Hematopoietic multipotent progenitor cell treated with erythropoietin and hydrocortisone succinate and interleukin-3 and kit ligand, for 8 days (in vitro differentiated cells): ENCODE measurements around the gene NANOS3.
"Not testable (repeated sequence)": the region's sequence is repeated elsewhere in the genome, so short reads cannot be mapped to it uniquely, and the experiment has no call there.

Experiments
- DNase-seq: peaks from one replicate; pipeline ENCODE4 v3.0.0-alpha.2; 2015

The NANOS3 gene

DNA sequence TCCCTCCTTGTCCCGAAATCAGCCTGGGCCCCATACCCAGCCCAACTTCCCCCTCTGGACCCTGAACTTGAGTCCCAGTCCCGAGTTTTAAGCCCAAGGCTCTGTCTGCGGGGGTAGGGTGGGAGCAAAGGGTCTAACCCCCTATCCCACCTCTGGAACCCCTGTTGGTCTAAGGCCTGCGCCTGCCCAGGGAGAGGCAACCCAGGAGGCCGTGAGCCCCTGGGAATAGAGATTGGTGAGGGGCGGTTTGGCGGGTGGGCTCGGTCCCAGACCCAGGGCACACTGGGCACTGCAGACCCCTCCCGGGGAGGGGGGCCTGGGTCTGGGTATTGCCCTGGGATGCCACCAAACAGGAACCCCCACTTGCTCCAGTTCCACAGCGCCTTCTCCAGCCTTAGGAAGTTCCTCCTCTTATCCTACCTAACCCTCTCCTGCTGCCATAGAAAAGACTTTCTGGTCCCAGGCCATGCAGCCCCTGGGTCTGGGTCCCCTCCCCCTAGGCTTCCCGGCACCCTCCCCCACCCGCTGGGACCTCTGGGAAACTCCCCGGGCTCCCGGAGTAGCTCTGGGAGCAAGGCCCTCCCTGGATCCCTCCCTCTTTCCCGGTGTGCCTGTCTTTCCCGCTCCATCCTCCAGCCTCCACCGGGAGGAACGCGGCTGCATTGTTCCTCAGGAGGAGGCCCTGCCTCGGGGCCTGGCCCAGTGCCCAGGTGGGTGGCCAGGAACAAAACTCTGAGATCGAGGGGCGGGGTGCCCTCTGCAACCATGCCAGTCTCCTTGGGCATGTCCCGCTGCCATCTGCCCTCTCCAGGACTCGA, 33.6 kb upstream of the NANOS3 start:
- peak; percentile 52 for DNase-seq

DNA sequence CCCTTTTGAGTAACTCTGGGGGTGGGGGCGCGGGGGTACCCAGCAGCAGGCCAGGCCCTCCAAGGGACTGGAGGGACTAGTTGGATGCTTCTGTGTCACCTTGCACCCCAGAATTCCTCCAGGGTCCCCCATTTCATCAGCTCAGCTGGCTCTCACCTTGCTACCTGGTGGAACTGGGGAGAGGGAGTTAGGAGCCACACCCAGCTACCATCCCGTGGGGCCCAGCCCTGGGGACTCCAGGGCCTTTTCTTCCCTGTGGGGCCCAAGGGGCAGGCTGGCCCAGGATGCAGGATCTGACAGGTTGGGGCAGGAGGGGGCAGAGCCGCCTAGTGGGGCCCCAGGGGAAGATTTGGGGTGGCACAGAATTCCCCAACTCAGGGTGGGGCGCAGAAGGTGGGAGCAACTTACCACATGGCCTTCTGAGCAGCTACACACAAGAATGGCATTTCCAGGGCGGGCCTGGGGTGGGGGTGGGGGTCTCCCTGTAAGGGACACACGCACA, 32.8 kb upstream of the NANOS3 start:
- no peak for DNase-seq

GRCh38 chr19:13846557-13847406, 30.2 kb upstream of the NANOS3 start:
- DNase-seq, result peak; percentile 86

- DNase-seq, result peak; percentile 81
Observed at GRCh38 chr19:13847407-13848339, 29.3 kb upstream of the NANOS3 start.

- DNase-seq, result no peak
Observed at GRCh38 chr19:13848340-13848677, 28.6 kb upstream of the NANOS3 start.

- DNase-seq, result no peak
Observed at GRCh38 chr19:13848798-13849676, 27.9 kb upstream of the NANOS3 start.

GRCh38 chr19:13849991-13850909, 26.7 kb upstream of the NANOS3 start:
- DNase-seq, result peak; percentile 68

DNA sequence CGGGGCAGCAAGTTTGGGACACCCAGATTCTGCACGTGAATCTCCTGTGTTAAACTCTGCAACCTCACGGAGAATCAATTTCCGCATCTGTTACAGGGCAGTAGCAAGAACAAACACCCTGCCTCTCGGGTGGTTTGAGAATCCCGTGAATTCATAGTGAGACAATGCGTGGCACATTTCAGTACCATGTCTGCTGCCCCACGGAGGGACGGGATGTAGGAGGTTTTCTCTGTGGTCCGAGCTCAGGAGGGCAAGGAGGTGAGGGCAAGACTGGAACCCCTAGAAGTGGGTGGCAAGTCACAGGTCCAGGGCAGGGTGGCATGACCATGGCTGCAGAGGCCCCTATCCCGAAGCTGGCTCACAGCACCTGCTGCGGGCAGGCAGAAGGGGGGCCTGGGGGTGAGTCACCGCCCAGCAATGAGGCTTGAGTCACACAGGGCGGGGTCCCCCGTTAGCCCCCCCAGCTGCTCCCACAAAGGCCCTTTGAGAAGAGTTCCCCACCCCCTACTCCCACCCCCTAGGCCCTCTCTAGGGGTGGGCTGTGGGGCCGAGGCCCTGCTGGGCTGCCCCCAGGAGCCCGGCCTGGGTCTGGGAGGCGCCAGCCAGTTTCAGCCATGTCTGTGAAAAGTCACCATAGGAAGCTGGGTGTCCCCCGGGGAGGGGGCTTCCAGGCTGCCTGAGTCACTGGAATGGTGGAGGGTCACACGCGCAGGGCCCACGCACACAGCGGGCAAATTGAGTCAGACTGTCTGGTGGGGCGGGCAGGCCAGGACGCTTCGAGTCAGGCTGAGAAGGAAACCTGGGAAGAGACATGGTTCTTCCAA, 25.8 kb upstream of the NANOS3 start:
- peak; percentile 64 for DNase-seq

DNA sequence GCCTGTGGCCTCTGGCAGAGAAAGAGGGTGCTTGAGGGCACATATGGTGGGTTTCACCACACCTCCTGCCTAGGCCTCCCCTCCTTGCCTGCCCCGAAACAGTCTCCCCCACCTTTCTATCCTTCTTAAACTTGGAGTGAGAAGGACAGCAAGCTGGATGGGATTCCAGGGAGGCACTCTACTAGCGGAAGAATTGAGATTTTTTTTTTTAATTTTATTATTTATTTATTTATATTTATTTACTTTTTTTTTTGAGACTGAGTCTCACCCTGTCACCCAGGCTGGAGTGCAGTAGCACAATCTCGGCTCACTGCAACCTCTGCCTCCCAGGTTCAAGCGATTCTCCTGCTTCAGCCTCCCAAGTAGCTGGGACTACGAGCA, 25.2 kb upstream of the NANOS3 start:
- DNase-seq, result not testable (repeated sequence)

DNA sequence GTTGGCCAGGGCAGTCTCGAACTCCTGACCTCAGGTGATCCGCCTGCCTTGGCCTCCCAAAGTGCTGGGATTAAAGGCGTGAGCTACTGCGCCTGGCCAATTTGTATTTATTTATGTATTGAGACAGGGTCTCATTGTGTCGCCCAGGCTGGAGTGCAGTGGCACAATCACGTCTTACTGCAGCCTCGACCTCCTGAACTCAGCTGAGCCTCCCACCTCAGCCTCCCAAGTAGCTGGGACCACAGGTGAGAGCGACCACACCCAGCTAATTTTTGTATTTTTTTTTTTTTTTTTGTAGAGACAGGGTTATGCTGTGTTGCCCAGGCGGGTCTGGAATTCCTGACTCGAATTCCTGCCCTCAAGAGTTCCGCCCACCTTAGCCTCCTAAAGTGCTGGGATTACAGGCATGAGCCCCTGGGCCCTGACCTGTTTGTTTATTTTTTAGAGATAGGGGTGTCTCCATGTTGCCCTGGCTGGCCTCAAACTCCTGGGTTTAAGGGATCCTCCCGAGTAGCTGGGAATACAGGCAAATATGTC, 24.7 kb upstream of the NANOS3 start:
- not testable (repeated sequence) for DNase-seq

DNA sequence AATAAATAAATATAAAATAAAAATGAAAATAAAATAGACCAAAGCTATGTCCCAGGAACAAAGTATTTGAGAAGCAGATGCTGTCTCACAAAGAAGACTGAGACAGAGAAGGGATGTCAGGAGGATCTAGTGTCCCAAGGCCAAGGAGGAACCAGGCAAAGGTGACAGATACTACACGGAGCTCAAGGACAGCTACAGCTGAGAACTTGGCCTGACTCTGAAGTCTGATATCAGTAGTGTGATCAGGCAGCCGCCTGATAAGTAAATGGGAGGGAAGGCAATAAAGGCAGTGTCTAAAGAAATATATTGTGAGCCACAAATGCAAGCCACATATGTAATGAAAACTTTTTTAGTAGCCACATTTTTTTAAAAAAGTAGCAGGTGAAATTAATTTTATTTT, 20.4 kb upstream of the NANOS3 start:
- peak; percentile 62 for DNase-seq

- peak; percentile 56 for DNase-seq
Observed at GRCh38 chr19:13859361-13859880, 17.5 kb upstream of the NANOS3 start.

- no peak for DNase-seq
Observed at GRCh38 chr19:13860679-13861391, 16.1 kb upstream of the NANOS3 start.

DNA sequence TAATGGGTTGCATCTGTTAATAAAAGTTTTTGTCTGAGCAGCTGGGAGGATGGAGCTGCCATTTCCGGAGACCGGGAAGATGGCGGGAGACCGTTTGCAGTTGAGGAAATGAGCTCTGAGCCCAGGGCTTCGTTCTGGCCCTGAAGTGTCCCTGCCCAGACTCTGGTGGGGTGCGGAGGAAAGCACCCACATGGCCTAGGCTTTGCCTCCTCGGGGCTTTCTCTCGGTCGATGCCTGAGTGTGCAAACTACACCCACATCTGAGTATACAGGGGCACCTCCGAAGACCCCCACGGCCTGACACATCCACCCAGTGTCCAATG, 15.6 kb upstream of the NANOS3 start:
- no peak for DNase-seq

DNA sequence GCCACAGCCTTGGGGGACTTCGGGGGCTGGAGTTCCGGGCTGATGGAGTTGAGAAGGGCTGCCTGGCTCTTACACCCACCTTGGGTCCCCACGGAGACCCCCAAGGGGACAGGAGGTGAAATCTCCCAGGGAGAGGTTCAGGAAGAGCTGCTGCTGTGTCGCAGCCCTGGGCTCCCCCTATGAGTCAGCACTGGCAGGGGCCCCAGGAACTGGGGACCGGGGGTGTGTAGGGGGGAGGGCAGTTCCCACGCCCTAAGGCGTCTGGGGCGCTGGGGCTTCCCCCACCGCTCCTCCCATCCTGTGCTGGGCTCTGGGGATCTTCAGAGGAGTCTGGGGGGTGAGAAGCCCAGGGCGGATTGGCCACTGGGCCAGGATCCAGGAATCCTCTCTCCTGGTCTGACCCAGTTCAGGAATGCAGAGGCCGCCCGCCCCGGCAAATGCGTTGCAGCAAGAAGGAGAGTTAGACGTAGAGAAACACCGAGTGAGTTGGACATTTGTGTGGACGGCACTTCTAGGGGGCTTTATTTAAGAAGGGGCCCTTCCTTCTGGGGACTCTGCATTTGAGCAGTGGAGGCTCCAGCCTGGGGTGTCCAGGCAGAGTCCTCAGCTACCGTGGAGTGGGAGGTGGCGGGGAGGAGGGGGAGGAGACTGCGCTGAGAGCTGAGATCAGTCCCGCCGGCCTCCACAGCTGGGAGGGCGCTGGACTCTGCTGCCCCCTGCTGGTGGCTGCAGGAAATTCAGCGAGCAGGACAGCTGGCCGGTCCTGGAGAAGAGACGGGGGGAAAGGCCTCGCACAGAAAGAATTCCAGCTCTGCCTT, 15.0 kb upstream of the NANOS3 start:
- DNase-seq, result peak; percentile 80

DNA sequence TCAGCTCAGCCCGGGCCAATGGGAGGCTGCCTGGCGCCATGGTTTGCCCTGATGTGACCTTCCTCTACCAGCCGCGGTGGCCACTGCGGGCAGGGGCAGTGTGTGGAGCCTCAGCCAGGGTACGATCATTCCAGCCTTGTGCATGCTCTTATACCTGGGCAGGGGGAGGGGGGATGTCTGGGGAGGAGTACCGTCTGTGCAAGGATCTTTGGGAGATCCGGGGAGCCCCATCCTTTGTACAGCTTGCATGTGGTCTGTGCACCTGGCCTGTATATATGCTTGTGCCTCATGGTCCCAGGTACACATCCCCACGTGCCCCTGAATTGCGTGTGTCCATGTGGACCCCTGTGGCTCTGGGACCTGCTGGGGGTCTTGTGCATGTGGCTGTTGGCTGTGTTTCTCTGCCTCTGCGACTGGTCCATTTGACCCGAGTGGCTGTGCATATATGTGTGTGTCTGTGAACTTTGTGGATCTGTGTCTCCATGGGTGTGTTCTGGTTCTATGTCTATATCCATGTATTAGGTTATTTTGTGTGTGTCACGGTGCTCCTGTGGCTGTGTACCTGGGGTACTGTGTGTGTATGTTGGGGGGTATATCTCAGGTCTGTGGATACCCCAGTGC, 12.8 kb upstream of the NANOS3 start:
- DNase-seq, result no peak
